SK-N-DZ (cell line): ENCODE results near the gene MAK.
"Not testable (repeated sequence)": the region's sequence is repeated elsewhere in the genome, so short reads cannot be mapped to it uniquely, and the experiment has no call there.

Source experiments
- DNase-seq: peaks from one replicate; pipeline ENCODE4 v3.0.0-alpha.2; 2015; ENCODE audit warnings: low spot score
- small RNA-seq, 2 experiments: library from RNA; depleted of rRNA; stranded (forward); fragments of <200 nt; gene quantifications; one replicate each; pipeline ENCODE3, GENCODE V24; 2014

The MAK gene

GRCh38 chr6:10730254-10730653, 108.1 kb downstream of the MAK start:
- DNase-seq: no peak

DNA sequence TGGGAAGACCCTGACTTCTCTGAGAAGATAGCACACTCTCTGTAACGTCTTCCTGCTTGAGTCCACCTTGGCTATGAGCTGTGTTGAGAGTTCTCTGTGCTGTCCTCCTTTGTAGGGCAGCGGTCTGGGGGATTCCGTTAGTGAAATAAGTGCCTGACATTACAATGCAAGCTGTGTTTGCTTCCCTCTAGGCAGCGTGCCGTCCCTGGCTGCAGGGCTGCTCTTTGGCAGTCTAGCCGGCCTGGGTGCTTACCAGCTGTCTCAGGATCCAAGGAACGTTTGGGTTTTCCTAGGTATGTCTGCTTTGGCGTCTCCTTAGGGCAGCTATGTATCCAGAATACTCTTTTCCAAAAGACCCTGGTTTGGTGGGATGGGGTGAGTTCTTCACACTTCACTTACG, 112.6 kb downstream of the MAK start:
- no peak for DNase-seq

DNA sequence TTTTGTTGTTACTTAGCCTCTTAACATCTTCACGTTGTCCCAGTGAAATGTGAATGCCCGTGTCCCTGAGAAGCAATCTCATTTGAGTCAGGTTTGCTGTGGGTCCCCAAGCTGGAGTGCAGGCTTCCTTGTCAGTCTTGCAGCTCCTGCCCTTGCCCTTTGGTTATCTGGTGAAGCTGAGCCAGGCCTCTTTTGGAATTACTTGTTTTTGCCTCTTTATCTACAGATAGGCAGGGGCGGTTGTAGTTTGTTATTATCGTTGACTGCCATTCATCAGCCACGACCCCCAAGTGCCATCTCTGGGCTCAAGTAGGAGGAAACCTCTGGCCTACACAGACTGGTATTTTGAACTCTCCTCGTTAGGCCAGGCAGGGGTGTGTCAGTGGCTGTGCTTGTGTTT, 113.3 kb downstream of the MAK start:
- DNase-seq: no peak

DNA sequence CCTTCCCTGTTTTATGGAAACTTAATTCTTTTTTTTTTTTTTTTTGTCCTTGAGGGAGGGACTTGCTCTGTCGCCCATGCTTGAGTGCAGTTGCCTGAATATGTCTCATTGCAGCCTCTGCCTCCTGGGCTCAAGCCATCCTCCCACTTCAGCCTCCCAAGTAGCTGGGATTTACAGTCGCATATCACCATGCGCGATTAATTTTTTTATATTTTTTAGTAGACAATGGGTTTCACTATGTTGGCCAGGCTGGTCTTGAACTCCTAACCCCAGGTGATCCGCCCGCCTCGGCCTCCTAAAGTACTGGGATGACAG, 114.8 kb downstream of the MAK start:
- DNase-seq: no peak

- peak; percentile 97 for DNase-seq
Observed at GRCh38 chr6:10722820-10723566, 115.3 kb downstream of the MAK start, which contains the start of gene TMEM14C. TMEM14C (plus strand) TSS chr6:10723070; CDS start chr6:10724614, 1,544 bp downstream.

GRCh38 chr6:10722570-10722819, 115.8 kb downstream of the MAK start:
- no peak for DNase-seq

- no peak for DNase-seq
Observed at GRCh38 chr6:10721850-10722569, 116.3 kb downstream of the MAK start.

DNA sequence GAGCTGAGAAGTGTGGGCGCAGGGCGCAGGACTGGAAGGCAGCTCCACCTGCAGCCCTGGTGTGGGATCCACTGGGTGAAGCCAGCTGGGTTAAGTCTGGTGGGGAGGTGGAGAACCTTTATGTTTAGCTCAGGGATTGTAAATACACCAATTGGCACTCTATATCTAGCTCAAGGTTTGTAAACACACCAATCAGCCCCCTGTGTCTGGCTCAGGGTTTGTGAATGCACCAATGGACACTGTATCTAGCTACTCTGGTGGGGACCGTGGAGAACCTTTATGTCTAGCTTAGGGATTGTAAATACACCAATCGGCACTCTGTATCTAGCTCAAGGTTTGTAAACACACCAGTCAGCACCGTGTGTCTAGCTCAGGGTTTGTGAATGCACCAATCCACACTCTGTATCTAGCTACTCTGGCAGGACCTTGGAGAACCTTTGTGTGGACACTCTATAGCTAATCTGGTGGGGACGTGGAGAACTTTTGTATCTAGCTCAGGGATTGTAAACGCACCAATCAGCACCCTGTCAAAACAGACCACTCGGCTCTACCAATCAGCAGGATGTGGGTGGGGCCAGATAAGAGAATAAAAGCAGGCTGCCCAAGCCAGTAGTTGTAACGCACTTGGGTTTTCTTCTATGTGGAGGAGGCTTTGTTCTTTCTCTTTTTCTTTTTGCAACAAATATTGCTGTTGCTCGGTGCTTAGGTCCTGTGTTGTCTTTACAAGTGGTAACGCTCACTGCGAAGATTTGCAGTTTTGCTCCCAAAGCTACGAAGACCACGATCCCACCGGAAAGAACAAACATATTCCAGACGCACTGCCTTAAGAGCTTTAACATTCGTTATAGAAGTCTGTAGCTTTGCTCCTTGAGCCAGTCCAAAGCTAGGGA, 117.1 kb downstream of the MAK start:
- DNase-seq: not testable (repeated sequence)

DNA sequence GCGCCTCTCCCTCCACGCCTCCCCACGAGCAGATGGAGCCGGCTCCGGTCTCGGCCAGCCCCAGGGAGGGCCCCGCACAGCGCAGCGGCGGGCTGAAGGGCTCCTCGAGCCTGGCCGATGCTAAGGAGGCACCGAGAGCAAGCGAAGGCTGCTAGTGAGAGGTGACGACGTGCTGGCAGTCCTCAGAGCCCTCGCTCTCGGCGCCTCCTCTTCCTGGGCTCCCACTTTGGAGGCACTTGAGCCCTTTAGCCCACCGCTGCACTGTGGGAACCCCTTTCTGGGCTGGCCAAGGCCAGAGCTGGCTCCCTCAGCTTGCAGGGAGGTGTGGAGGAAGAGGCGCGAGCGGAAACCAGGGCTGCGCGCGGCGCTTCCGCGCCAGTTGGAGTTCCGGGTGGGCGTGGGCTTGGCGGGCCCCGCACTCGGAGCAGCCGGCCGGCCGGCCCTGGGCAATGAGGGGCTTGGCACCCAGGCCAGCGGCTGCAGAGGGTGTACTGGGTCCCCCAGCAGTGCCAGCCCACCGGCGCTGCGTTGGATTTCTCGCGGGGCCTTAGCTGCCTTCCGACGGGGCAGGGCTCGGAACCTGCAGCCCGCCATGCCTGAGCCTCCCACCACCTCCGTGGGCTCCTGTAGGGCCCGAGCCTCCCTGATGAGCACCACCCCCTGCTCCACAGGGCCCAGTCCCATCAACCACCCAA, 117.9 kb downstream of the MAK start:
- DNase-seq: no peak

DNA sequence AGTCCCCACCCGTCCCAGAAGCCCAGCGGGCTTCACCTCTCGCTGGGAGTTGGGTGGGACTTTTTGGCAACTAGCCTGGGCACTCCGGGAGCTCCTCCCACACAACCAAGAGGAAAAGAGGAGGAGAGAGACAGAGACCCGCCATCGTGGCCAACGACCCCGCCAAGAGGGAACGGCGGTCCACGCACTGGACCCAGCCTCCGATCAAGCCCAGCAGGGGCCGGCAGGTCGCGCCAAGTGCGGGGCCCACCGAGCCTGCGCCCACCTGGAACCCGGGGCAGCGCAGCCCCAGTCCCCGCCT, 118.4 kb downstream of the MAK start:
- no peak for DNase-seq

DNA sequence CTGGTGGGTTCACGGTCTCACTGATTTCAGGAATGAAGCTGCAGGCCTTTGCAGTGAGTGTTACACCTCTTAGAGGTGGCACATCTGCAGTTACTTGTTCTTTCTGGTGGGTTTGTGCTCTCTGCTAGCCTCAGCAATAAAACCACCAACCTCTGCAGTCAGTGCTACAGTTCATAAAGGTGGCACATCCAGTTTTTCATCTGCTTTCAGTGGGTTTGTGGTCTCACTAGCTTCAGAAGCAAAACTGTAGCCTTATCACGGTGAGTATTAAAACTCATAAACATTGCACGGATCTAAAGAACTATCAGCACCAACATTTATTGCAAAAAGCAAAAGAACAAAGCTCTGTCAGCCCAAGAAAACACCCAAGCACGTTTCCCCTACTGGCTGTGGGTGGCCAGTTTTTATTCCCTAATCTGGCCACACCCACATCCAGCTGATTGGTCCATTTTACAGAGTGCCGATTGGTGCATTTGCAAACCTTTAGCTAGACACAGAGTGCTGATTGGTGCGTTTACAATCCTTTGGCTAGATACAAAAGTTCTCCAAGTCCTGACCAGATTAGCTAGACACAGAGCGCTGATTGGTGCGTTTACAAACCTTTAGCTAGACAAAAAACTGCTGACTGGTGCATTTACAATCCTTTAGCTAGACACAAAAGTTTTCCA, 118.9 kb downstream of the MAK start:
- DNase-seq: no peak

- no peak for DNase-seq
Observed at GRCh38 chr6:10713962-10714361, 124.4 kb downstream of the MAK start.

Small RNA genes lying within 50 kb of the gene (small RNA-seq; reads per million reads assigned to genes)
- gene RNA5SP203: 0 to 0.04 reads per million in 2 experiments
